Esophagus muscularis mucosa (tissue), 4 donors: ENCODE data around the gene MRTFA.

Experiments used
- EP300 ChIP-seq: sonication (generic); formaldehyde crosslinking; IDR thresholded peaks from one replicate; pipeline ENCODE4 v1.6.1; 2017; ENCODE audit warnings: antibody characterized with exemption
- POLR2A ChIP-seq: fragments of 450-650 bp; IDR thresholded peaks from one replicate; pipeline ENCODE4 v1.6.1; 2017; ENCODE audit warnings: antibody characterized with exemption, moderate library complexity, mild to moderate bottlenecking, low read depth
- POLR2AphosphoS5 ChIP-seq, 2 donors: sonication (generic); formaldehyde crosslinking; IDR thresholded peaks; one replicate each; pipeline ENCODE4 v1.6.1; 2017; ENCODE audit warnings: antibody characterized with exemption in 2 of 2
- TF ChIP-seq, protein P1 (sequence below), 3 experiments: fragments of 200-600 bp in 2 of 3; fragments of 450-650 bp in 1 of 3; sonication (generic) in 2 of 3; IDR thresholded peaks; one replicate each; pipeline ENCODE4 v1.5.1; 2017 to 2019; ENCODE audit warnings: antibody characterized with exemption in 3 of 3, mild to moderate bottlenecking in 2 of 3, moderate library complexity in 1 of 3

DNA sequence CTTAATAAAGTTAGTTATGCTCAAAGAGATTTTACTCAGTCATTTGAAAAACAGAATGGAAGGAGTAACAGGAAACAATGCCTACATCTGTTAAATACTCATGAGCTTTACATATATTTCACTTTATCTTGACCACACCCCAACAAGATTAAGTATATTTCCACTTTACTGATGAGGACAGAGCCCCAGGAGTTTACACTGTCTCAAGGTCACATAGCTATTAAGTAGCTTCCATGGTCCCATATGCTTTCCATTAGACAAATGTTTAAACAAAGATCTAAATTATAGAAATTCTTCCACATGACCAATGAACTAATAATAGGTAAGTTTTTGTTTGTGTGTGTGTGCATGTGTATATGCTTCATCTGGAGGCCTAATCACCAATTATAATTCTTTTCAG, 30.2 kb downstream of the MRTFA start:
- TF ChIP-seq EP300, result no peak
- TF ChIP-seq, protein P1, sequence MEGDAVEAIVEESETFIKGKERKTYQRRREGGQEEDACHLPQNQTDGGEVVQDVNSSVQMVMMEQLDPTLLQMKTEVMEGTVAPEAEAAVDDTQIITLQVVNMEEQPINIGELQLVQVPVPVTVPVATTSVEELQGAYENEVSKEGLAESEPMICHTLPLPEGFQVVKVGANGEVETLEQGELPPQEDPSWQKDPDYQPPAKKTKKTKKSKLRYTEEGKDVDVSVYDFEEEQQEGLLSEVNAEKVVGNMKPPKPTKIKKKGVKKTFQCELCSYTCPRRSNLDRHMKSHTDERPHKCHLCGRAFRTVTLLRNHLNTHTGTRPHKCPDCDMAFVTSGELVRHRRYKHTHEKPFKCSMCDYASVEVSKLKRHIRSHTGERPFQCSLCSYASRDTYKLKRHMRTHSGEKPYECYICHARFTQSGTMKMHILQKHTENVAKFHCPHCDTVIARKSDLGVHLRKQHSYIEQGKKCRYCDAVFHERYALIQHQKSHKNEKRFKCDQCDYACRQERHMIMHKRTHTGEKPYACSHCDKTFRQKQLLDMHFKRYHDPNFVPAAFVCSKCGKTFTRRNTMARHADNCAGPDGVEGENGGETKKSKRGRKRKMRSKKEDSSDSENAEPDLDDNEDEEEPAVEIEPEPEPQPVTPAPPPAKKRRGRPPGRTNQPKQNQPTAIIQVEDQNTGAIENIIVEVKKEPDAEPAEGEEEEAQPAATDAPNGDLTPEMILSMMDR (IDR thresholded peaks at IDR 0.05), result no peak
- no peak for TF ChIP-seq POLR2A
- TF ChIP-seq POLR2AphosphoS5 (IDR thresholded peaks at IDR 0.05), result no peak
